Endothelial cell of umbilical vein (primary cell): Measurements from ENCODE around the gene SKA3.

Experiments used
- CTCF ChIP-seq, 2 donors: IDR thresholded peaks; 1 replicate in 1 of 2; 2 replicates in 1 of 2; pipeline ENCODE4 v1.5.1; 2011; ENCODE audit warnings: low read length in 2 of 2, mild to moderate bottlenecking in 2 of 2, moderate library complexity in 2 of 2, control low read depth in 1 of 2, inconsistent platforms in 1 of 2, low read depth in 1 of 2; ENCODE audit not compliant: insufficient read depth in 1 of 2; ENCODE audit errors: extremely low read depth in 1 of 2
- POLR2AphosphoS5 ChIP-seq: IDR thresholded peaks from 2 replicates; pipeline ENCODE4 v1.6.1; 2012; ENCODE audit warnings: low read depth, mild to moderate bottlenecking, control low read depth, low read length, moderate library complexity; ENCODE audit not compliant: insufficient read depth

GRCh38 chr13:21148557-21149258 lies 27.6 kb downstream of the SKA3 start:
- TF ChIP-seq CTCF (IDR thresholded peaks at IDR 0.05; ENCODE audit: extremely low read depth in 1 of 2, insufficient read depth in 1 of 2, low read depth in 1 of 2, low read length in 2 of 2) (no peak), POLR2AphosphoS5 (no peak)
